GM12878 (cell line): ENCODE results near the gene ERC2. TPM values are rescaled to one million over a fixed set of nuclear protein-coding genes. Genes with fewer than 3 reads are reported as not detected.

Source experiments
- ATAC-seq: fragments of 200-7000 bp; cut with Tn5 transposase; 3 replicates; pipeline ENCODE4 v1.9.1; 2020; ENCODE audit warnings: mild to moderate bottlenecking, moderate library complexity
- BruUV-seq: library from RNA; stranded (reverse); fragments of 400-500 nt; replicated peaks from 2 replicates; lab custom pipeline; 2021; lab: Mats Ljungman, UMichigan
- CTCF ChIA-PET: fragments of 300-600 bp; sonication (Branson Sonifier 250); formaldehyde crosslinking; extraction: SDS; loops from one replicate; lab custom pipeline; 2021; ENCODE audit warnings: inconsistent platforms; lab: Yijun Ruan, JAX
- POLR2A ChIA-PET: fragments of 350-600 bp; formaldehyde crosslinking; extraction: SDS; loops from one replicate; lab custom pipeline; 2021; ENCODE audit warnings: inconsistent platforms; lab: Charles Lee
- RAD21 ChIA-PET: fragments of 300-600 bp; sonication (Branson Sonifier 250); formaldehyde crosslinking; loops from one replicate; lab custom pipeline; 2023; ENCODE audit warnings: antibody characterized with exemption; ENCODE audit not compliant: unreplicated experiment; lab: Charles Lee
- SMC1A ChIA-PET: fragments of 300-600 bp; sonication (Branson Sonifier 250); formaldehyde crosslinking; loops from one replicate; lab custom pipeline; 2023; ENCODE audit not compliant: unreplicated experiment, uncharacterized antibody; lab: Charles Lee
- DNase-seq: peaks from one replicate; pipeline ENCODE4 v3.0.0-alpha.2; 2011; ENCODE audit warnings: low read depth, low spot score
- FAIRE-seq: peaks from 3 replicates; lab custom pipeline; 2011; peaks lifted over from hg19 to GRCh38; lab: Jason Lieb, UNC
- H2AFZ ChIP-seq: 2 replicates; pipeline ENCODE4 v1.6.0; 2011; ENCODE audit warnings: low read depth, low read length, control low read depth; ENCODE audit not compliant: control insufficient read depth
- H3K27ac ChIP-seq: 2 replicates; pipeline ENCODE4 v1.5.1; 2011; ENCODE audit warnings: control low read depth; ENCODE audit not compliant: control insufficient read depth, insufficient read depth
- H3K27me3 ChIP-seq, 2 experiments: replicated peaks in 1 of 2; 2 replicates each; pipeline versions ENCODE4 v1.6.0 to v1.6.1; 2011; ENCODE audit warnings: low read length in 1 of 2; ENCODE audit not compliant: control insufficient read depth in 2 of 2, insufficient read depth in 2 of 2
- H3K36me3 ChIP-seq, 2 experiments: 2 replicates each; pipeline ENCODE4 v1.5.1; 2011; ENCODE audit warnings: low read length in 1 of 2; ENCODE audit not compliant: control insufficient read depth in 2 of 2, insufficient read depth in 2 of 2
- H3K4me1 ChIP-seq: 2 replicates; pipeline ENCODE4 v1.6.1; 2011; ENCODE audit warnings: mild to moderate bottlenecking, low read length, moderate library complexity, mixed read lengths; ENCODE audit not compliant: control insufficient read depth, insufficient read depth
- H3K4me2 ChIP-seq: 2 replicates; pipeline ENCODE4 v1.6.0; 2011; ENCODE audit warnings: control low read depth; ENCODE audit not compliant: control insufficient read depth, insufficient read depth
- H3K4me3 ChIP-seq: fragments of 200-600 bp; sonication (generic); 2 replicates; pipeline ENCODE4 v1.5.1; 2016
- H3K79me2 ChIP-seq: 2 replicates; pipeline ENCODE4 v1.6.0; 2011; ENCODE audit warnings: low read length; ENCODE audit not compliant: control insufficient read depth, insufficient read depth
- H3K9ac ChIP-seq: 2 replicates; pipeline ENCODE4 v1.8.0; 2011; ENCODE audit warnings: low read length, control low read depth, mixed read lengths; ENCODE audit not compliant: control insufficient read depth, insufficient read depth
- H3K9me3 ChIP-seq: replicated peaks from 3 replicates; pipeline ENCODE4 v1.5.1; 2011; ENCODE audit warnings: mild to moderate bottlenecking, low read length; ENCODE audit not compliant: control insufficient read depth, insufficient read depth
- H4K20me1 ChIP-seq: 2 replicates; pipeline ENCODE4 v1.6.0; 2011; ENCODE audit not compliant: control insufficient read depth, insufficient read depth
- ATF3 ChIP-seq: IDR thresholded peaks from 2 replicates; pipeline ENCODE4 v1.6.1; 2011; ENCODE audit warnings: low read depth, mild to moderate bottlenecking, low read length, moderate library complexity, borderline replicate concordance; ENCODE audit errors: extremely low read depth
- FOXK2 ChIP-seq: fragments of 450-650 bp; IDR thresholded peaks from 2 replicates; pipeline ENCODE4 v1.6.1; 2017; ENCODE audit warnings: mild to moderate bottlenecking, moderate library complexity
- RAD51 ChIP-seq: fragments of 450-650 bp; IDR thresholded peaks from 2 replicates; pipeline ENCODE4 v1.6.1; 2016; ENCODE audit warnings: moderate library complexity, mild to moderate bottlenecking, inconsistent platforms
- ZNF24 ChIP-seq: fragments of 450-650 bp; IDR thresholded peaks from 2 replicates; pipeline ENCODE4 v1.6.1; 2017; ENCODE audit warnings: antibody characterized with exemption, mild to moderate bottlenecking
- ZNF622 ChIP-seq: fragments of 450-650 bp; IDR thresholded peaks from 2 replicates; pipeline ENCODE4 v1.6.1; 2017; ENCODE audit warnings: mild to moderate bottlenecking, inconsistent platforms
- WGBS: methylation state at CpG from one replicate; pipeline ENCODE4 v1.1.6; 2016; ENCODE audit warnings: low lambda C conversion rate; ENCODE audit not compliant: insufficient replicate concordance, insufficient coverage; ENCODE audit errors: missing lambda C conversion rate; 5-methylcytosine and 5-hydroxymethylcytosine counted together
- in situ Hi-C: fragments of 300-500 bp; cut with MboI; formaldehyde crosslinking; loops from 9 replicates; pipeline ENCODE4 v1.14.3; 2018; ENCODE audit warnings: mixed read lengths
- intact Hi-C: fragments of 100-400 bp; cut with micrococcal nuclease; formaldehyde crosslinking; loops from one replicate; pipeline ENCODE4 v1.14.2; 2022; ENCODE audit not compliant: unreplicated experiment
- polyA plus RNA-seq, 11 experiments: library from polyadenylated mRNA; depleted of rRNA in 4 of 11; unstranded in 6 of 11; stranded (reverse) in 5 of 11; fragments of >200 nt; fragmentation: Nextera tagmentation in 4 of 11; fragmentation: Illumina TruSeq in 1 of 11; extraction: Ambion mirVana in 4 of 11; extraction: Trizol in 1 of 11; gene quantifications; 1 replicate in 1 of 11; 2 replicates in 10 of 11; pipeline versions ENCODE4 v1.2.1 to v1.2.3, GENCODE V29; 2011 to 2016; ENCODE audit warnings: inconsistent platforms in 2 of 11, missing spikeins in 2 of 11, low read depth in 1 of 11
- total RNA-seq, 4 experiments: library from RNA; depleted of rRNA in 3 of 4; stranded (reverse); fragments of >200 nt in 3 of 4; fragmentation: Illumina TruSeq in 1 of 4; extraction: Trizol in 1 of 4; gene quantifications; 2 replicates each; pipeline versions ENCODE4 v1.2.1 to v1.2.3, GENCODE V29; 2013 to 2021
- TF ChIP-seq, protein P1 (sequence below): fragments of 450-650 bp; IDR thresholded peaks from 2 replicates; pipeline ENCODE4 v1.6.1; 2017; ENCODE audit warnings: mild to moderate bottlenecking, moderate library complexity

The ERC2 gene
- total and polyA plus RNA-seq, 10 of the 15 experiments (the other 5 are each of a cell fraction or from before 2014, with no cell fraction given) = 0.06 to 1.4 (median 0.12) TPM; not detected in 3

GRCh38 chr3:56122911-56123310 lies 345.4 kb downstream of the ERC2 start:
- H3K4me3 ChIP-seq = no peak overlapping the region
- H3K4me2 ChIP-seq = no peak overlapping the region
- ChIA-PET SMC1A (no interaction called here), RAD21 (no interaction called here), CTCF (no interaction called here), POLR2A (no interaction called here)
- FAIRE-seq = no peak
- H2AFZ ChIP-seq = no peak overlapping the region
- no peaks in the 10 kb centered on the region for H3K4me1 ChIP-seq
- 20% methylated on average over 2 of the region's 2 CpGs for WGBS
- in situ Hi-C loops (no loop called here), intact Hi-C loops (no loop called here)
- no peak for DNase-seq
- no peak for TF ChIP-seq ZNF622
- TF ChIP-seq, protein P1, sequence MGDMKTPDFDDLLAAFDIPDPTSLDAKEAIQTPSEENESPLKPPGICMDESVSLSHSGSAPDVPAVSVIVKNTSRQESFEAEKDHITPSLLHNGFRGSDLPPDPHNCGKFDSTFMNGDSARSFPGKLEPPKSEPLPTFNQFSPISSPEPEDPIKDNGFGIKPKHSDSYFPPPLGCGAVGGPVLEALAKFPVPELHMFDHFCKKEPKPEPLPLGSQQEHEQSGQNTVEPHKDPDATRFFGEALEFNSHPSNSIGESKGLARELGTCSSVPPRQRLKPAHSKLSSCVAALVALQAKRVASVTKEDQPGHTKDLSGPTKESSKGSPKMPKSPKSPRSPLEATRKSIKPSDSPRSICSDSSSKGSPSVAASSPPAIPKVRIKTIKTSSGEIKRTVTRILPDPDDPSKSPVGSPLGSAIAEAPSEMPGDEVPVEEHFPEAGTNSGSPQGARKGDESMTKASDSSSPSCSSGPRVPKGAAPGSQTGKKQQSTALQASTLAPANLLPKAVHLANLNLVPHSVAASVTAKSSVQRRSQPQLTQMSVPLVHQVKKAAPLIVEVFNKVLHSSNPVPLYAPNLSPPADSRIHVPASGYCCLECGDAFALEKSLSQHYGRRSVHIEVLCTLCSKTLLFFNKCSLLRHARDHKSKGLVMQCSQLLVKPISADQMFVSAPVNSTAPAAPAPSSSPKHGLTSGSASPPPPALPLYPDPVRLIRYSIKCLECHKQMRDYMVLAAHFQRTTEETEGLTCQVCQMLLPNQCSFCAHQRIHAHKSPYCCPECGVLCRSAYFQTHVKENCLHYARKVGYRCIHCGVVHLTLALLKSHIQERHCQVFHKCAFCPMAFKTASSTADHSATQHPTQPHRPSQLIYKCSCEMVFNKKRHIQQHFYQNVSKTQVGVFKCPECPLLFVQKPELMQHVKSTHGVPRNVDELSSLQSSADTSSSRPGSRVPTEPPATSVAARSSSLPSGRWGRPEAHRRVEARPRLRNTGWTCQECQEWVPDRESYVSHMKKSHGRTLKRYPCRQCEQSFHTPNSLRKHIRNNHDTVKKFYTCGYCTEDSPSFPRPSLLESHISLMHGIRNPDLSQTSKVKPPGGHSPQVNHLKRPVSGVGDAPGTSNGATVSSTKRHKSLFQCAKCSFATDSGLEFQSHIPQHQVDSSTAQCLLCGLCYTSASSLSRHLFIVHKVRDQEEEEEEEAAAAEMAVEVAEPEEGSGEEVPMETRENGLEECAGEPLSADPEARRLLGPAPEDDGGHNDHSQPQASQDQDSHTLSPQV = no peak
- TF ChIP-seq FOXK2 = no peak
- no peak for TF ChIP-seq ATF3
- TF ChIP-seq ZNF24 = no peak
- TF ChIP-seq RAD51 = no peak
- no peaks in the 10 kb centered on the region for H3K79me2 ChIP-seq
- no peaks in the 10 kb centered on the region for H3K36me3 ChIP-seq
- H3K9ac ChIP-seq = no peak overlapping the region
- no peaks in the 10 kb centered on the region for H4K20me1 ChIP-seq
- no TSS peak for BruUV-seq
- H3K9me3 ChIP-seq = no peaks in the 10 kb centered on the region
- ATAC-seq = no peak
- H3K27me3 ChIP-seq = no peaks in the 10 kb centered on the region
- no peak overlapping the region for H3K27ac ChIP-seq
